HEK293T (cell line): ENCODE measurements around the gene MAZ.

ENCODE experiments used
- BHLHE40 ChIP-seq: fragments of 450-650 bp; IDR thresholded peaks from 2 replicates; pipeline ENCODE4 v1.6.1; 2016; ENCODE audit warnings: mild to moderate bottlenecking, moderate library complexity, borderline replicate concordance
- CTBP1 ChIP-seq: fragments of 450-650 bp; IDR thresholded peaks from 2 replicates; pipeline ENCODE4 v1.6.1; 2016; ENCODE audit warnings: borderline replicate concordance
- ELF4 ChIP-seq: fragments of 450-650 bp; IDR thresholded peaks from 2 replicates; pipeline ENCODE4 v1.6.1; 2017; ENCODE audit warnings: antibody characterized with exemption
- FOXA1 ChIP-seq: fragments of 450-650 bp; IDR thresholded peaks from 2 replicates; pipeline ENCODE4 v1.6.1; 2016; ENCODE audit warnings: mild to moderate bottlenecking
- FOXK2 ChIP-seq: fragments of 450-650 bp; IDR thresholded peaks from 2 replicates; pipeline ENCODE4 v1.6.1; 2016; ENCODE audit warnings: mild to moderate bottlenecking
- FOXM1 ChIP-seq: fragments of 450-650 bp; IDR thresholded peaks from 2 replicates; pipeline ENCODE4 v1.6.1; 2017; ENCODE audit warnings: mild to moderate bottlenecking, borderline replicate concordance
- HDGF ChIP-seq: fragments of 450-650 bp; IDR thresholded peaks from 2 replicates; pipeline ENCODE4 v1.6.1; 2017; ENCODE audit warnings: antibody characterized with exemption, borderline replicate concordance
- LEF1 ChIP-seq: fragments of 450-650 bp; IDR thresholded peaks from 2 replicates; pipeline ENCODE4 v1.6.1; 2017; ENCODE audit warnings: mild to moderate bottlenecking, borderline replicate concordance
- SP1 ChIP-seq: fragments of 450-650 bp; IDR thresholded peaks from 2 replicates; pipeline ENCODE4 v1.6.1; 2017
- TARDBP ChIP-seq: fragments of 450-650 bp; IDR thresholded peaks from 2 replicates; pipeline ENCODE4 v1.6.1; 2016
- ZNF384 ChIP-seq: fragments of 450-650 bp; IDR thresholded peaks from 2 replicates; pipeline ENCODE4 v1.6.1; 2016

GRCh38 chr16:29848420-29849297 is 42.3 kb downstream of the MAZ start:
- 0 out of 2 replicates have a peak, but pooled peaks have one; percentile 28 for TF ChIP-seq ZNF384
- no peak for TF ChIP-seq SP1
- no peak for TF ChIP-seq FOXA1
- no peak for TF ChIP-seq ELF4
- TF ChIP-seq FOXK2: no peak
- TF ChIP-seq TARDBP: no peak
- TF ChIP-seq FOXM1: no peak
- TF ChIP-seq BHLHE40: no peak
- no peak for TF ChIP-seq CTBP1
- TF ChIP-seq LEF1: no peak
- no peak for TF ChIP-seq HDGF
